GM19467 (cell line): ENCODE measurements around the gene LGALS9.
"Not testable (repeated sequence)": the region's sequence is repeated elsewhere in the genome, so short reads cannot be mapped to it uniquely, and the experiment has no call there.

Source experiments
- ATAC-seq: cut with Tn5 transposase; IDR thresholded peaks from one replicate; pipeline ENCODE4 v1.9.1; 2021; ENCODE audit warnings: mild to moderate bottlenecking, moderate library complexity; ENCODE audit not compliant: unreplicated experiment

LGALS9 gene

GRCh38 chr17:27625856-27626255 is 5.1 kb upstream of the LGALS9 start:
- ATAC-seq, result no peak

DNA sequence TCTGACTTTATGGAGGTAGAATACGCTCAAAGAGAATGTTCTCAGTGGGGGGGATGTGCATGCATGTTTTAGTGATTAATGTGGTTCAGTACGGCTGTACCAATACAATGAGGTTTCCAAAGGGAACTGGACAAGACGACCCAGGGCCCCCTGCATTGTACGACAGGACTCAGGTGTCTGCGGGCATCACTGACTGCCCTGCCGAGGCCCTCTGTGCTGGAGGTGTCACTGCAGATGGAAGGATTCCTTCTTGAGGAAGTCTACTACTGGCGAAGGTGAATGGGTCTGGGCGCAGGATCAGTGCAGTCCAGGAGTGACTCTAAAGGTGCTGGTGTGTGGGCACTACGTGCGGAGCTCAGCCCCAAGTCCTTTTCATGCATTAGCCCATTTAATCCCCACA is 3.5 kb upstream of the LGALS9 start:
- ATAC-seq, result no peak

DNA sequence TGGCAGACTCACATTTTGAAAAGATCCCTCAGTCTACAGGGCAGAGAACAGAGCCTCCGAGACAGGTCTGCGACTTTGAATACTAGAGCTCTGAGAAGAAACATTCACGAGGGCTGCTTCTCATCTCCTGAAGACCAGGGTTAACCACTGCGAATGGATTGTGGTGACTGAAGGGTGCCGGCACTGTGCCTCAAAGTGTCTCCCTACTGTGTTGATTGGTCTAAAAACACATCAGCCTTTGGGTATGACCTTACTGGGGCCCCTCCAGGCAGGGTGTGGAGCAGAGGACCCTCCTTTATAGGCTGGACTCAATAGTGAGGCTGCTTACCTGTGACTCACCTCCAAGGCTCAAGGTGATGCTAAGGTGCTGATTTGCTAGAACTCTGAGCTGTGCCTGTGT is 2.6 kb upstream of the LGALS9 start:
- no peak for ATAC-seq

DNA sequence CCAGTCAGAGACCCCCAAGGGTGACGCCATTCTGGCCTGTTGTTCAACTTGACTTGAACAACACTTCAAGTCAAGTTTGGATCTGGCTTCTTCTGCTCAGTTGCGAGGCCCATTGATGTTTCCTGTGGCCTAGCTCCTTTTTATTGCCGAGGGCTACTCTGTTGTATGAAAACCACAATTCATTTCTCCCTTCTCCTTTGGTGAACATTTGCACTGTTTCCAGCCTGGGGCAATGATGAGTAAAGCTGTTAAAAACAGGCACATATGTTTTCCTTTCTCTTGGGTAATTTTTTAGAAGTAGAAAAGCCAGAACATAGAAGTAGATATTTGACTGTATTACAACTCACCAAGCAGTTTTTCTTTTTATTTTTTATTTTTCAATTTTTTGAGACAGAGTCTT is 1.7 kb upstream of the LGALS9 start:
- ATAC-seq, result not testable (repeated sequence)

- ATAC-seq, result no peak
These were observed 398 bp downstream of the LGALS9 start for GRCh38 chr17:27631411-27631760.

DNA sequence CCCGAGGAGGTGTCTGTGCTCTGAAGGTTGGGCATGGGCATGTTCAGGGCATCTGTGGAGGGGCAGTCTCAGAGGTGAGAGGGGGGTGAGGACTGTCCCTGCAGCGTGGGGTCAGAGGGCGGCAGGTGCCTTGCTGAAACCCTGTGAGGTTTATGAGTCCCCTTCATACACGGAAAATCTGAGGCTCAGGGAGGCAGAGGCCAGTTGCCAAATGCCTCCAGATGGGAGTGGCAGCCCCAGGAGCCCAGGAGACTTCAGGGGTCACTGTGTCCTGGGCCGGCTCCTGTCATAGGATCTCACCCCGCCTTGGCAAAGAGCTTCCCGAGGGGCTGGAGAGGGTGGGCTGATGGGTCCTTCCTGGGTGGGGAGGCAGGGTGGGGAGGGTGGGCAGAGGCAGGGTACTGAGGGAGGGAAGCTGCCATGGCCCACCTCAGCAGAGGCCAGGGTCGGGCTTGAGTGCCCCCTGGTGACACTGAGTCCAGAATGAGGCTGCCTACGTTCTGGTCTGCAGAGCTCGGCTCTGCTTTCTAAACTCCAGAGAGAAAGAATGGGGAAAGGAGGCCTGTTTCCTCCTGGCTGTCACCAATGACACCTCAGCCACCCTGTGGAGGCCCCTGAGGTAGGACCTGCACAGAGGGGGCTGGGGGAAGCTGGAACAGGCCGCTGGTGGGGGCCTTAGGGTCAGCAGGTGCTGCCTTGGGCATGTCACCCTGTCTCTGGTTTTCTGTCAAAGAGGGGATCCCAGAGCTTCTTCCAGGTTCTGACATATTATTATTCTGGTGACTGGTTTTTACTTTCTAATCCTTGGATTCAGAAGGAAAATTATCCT is 1.1 kb downstream of the LGALS9 start:
- no peak for ATAC-seq

GRCh38 chr17:27632766-27633165 is 1.8 kb downstream of the LGALS9 start:
- ATAC-seq, result not testable (repeated sequence)

- ATAC-seq, result no peak
These were observed 2.5 kb downstream of the LGALS9 start for GRCh38 chr17:27633312-27634025.

DNA sequence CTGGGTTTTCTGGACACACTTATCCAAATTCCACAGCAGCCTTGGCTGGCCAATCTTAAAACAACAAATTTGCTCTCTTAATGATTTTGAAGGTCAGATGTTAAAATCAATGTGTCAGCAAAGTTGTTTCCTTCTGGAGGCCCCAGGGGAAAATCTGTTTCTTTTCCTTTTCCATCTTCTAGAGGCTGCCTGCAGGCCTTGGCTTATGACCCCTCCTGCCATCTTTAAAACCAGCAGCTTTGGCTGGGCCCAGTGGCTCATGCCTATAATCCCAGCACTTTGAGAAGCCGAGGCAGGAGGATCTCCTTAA is 3.0 kb downstream of the LGALS9 start:
- no peak for ATAC-seq

GRCh38 chr17:27634776-27635175 is 3.8 kb downstream of the LGALS9 start:
- ATAC-seq, result no peak

DNA sequence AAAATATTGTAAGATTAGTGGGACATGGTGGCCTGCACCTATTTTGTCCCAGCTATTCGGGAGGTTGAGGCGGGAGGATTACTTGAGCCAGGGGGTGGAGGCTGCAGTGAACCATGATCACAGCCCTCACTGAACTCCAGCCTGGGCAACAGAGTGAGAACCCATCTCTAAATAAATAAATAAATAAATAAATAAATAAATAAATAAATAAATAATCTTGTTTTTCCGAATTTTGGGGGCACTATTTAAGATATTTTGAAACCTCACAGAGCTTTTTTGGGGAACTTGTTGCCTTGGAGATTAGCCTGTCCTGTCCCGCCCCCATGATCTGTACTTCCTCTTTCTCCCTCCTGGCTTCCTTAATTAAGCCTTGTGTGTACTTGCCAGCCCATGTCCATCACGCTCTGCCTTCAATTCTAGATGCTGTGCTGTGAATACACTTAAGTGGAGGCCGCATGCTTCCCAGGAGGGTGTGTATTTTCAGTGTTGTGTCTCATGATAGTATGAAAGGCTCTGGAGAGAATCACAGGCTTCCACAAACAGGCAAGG is 4.4 kb downstream of the LGALS9 start:
- no peak for ATAC-seq

DNA sequence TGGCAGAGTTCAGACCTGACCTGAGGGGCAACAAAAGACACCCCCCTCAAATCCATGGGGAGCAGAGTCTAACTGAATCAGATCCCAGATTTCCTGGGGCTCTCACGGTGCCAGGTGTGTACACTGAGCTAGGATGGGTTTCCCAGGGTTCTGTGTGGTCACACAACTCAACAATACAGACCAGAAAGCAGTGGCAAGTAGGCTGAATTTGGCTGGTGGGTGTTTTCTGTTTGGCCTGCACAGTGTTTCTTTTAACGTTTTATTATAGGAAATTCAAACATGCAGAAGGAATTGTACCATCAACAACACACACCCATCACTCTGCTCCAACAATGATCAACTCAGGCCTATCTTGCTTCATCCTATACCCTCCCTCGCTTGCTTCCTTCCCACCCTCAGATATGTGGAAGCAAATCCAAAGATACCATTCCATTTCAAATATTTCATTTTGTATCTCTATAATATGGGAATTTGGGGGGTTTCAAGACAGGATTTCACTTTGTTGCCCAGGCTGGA is 5.1 kb downstream of the LGALS9 start:
- ATAC-seq, result not testable (repeated sequence)

DNA sequence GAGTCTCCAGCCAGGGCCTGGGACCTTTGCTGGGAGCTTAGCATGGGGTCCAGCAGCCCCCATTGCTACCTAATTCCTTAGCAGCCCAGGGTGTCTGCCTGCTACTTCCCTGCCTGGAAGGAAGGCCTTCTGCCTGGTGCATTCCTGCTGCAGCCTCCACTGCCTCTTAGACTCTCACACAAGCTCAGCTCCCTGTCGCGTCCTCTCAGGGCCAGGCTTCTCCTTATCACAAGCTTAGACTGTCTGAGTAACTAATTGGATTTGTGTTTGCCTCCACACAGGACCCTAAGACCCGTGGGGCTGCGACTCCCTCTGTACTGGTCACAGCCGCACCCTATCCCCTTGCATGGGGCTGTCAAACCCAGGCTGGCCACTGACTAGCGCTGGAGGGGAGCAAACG is 6.8 kb downstream of the LGALS9 start:
- ATAC-seq, result not testable (repeated sequence)

DNA sequence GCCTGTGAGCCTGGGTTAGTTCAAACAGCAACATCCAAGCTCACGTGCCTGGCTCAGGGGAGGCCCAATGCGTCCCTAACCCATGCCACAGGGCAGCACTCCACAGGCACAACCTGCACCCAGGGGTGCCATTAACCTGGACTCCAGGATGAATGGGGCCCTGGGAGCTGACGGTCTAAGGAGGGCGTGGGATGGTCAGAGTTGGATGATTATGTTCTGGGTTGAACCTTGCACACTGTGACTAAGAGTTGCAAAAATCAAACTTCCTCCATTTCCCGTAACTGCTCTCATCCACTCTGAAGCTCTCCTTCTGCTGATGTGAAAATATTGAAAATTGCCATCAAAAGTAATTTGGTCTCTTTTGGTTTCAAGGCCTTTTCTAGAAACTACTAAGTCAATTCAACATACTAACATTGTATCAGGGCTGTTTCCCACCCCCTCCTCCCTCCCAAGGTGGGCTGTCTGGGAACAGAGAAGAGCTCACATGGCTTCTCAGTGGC is 7.5 kb downstream of the LGALS9 start:
- not testable (repeated sequence) for ATAC-seq

- no peak for ATAC-seq
These were observed 9.8 kb downstream of the LGALS9 start for GRCh38 chr17:27640790-27641189.

- ATAC-seq, result no peak
These were observed 13.6 kb downstream of the LGALS9 start for GRCh38 chr17:27644586-27644985.

- not testable (repeated sequence) for ATAC-seq
These were observed 14.6 kb downstream of the LGALS9 start for GRCh38 chr17:27645621-27646020.

DNA sequence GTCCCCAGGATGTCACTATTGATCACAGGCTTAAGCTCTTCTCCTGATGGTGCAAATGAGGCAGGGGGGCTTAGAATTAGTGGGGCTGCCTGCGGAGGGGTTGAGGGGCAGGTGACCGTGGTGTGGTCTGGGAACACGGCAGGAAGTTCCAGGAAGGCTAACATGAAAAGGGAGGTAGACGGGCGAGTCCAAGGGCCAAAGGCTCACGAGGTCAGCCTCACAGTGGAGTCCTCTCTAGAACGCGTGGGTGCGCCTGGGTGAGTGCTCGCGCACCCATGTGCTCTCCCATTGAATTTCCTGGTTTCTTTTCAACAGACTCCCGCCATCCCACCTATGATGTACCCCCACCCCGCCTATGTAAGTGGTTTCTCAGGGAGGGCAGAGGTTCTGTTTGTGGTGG is 15.2 kb downstream of the LGALS9 start:
- ATAC-seq, result no peak

DNA sequence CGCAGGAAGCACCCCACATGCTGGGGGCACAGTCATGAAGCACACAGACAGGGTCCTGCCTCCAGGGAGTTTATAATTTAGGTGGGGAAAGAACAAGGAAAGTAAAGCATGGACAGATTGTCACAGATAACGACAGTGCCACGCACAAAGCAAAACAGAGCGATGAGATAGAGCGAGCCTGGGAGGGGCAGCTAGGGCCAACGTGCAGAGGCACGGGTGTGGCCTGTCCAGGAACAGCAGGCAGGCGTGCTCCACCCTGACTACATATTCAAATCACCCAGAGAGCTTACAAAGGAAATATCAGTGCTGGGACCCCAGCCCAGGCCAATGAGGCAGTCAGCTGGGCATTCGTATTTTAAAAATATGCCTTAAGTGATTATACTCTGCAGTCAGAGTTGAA is 16.8 kb downstream of the LGALS9 start:
- ATAC-seq, result no peak

GRCh38 chr17:27649111-27649571 is 18.2 kb downstream of the LGALS9 start:
- not testable (repeated sequence) for ATAC-seq

DNA sequence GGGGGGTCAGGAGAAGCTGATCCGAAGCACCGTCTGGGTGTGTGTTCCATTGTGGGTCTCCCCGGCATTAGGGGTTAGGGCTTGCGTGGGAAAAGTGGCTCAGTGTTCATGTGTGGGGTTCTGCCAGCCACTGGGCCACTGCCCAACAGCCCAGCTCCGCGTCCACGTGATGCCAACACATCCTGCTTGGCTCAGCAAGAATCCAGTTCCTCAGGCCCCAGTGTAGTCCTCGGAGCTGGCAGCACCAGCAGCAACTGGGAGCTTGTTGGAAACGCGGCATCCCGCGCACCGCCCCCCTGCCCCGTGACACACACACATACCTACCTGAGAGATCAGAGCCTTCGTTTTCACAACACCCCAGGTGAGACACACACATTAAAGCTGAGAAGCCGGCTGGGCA is 18.9 kb downstream of the LGALS9 start:
- ATAC-seq, result no peak

GRCh38 chr17:27650836-27651235 is 19.8 kb downstream of the LGALS9 start:
- ATAC-seq, result no peak
